Karpas-422 (cell line): ENCODE measurements around the gene SYPL1. TPM values are rescaled to one million over a fixed set of nuclear protein-coding genes. Genes with fewer than 3 reads are reported as not detected.

Experiments
- DNase-seq: peaks from one replicate; pipeline ENCODE4 v3.0.0-alpha.2; 2015
- H2AFZ ChIP-seq: fragments of 200-600 bp; sonication (generic); 2 replicates; pipeline ENCODE4 v1.6.1; 2014; ENCODE audit warnings: antibody characterized with exemption, low read length, mixed read lengths
- H3K27ac ChIP-seq: fragments of 200-600 bp; sonication (generic); 2 replicates; pipeline ENCODE4 v1.5.1; 2014; ENCODE audit warnings: mild to moderate bottlenecking, low read length, moderate library complexity
- H3K27me3 ChIP-seq: fragments of 200-600 bp; sonication (generic); 2 replicates; pipeline ENCODE4 v1.6.1; 2014; ENCODE audit warnings: low read length, mixed read lengths
- H3K36me3 ChIP-seq: fragments of 200-600 bp; sonication (generic); 2 replicates; pipeline ENCODE4 v1.6.1; 2014; ENCODE audit warnings: low read length, mixed read lengths; ENCODE audit not compliant: insufficient read depth
- H3K4me1 ChIP-seq: fragments of 200-600 bp; sonication (generic); 2 replicates; pipeline ENCODE4 v1.6.1; 2014; ENCODE audit warnings: mild to moderate bottlenecking, low read length, mixed read lengths
- H3K4me2 ChIP-seq: fragments of 200-600 bp; sonication (generic); 2 replicates; pipeline ENCODE4 v1.6.1; 2014; ENCODE audit warnings: low read length, low read depth, mild to moderate bottlenecking; ENCODE audit not compliant: poor library complexity, severe bottlenecking
- H3K4me3 ChIP-seq: fragments of 200-600 bp; sonication (generic); 2 replicates; pipeline ENCODE4 v1.5.1; 2014; ENCODE audit warnings: mild to moderate bottlenecking, antibody characterized with exemption, low read length, mixed read lengths
- H3K79me2 ChIP-seq: fragments of 200-600 bp; sonication (generic); 2 replicates; pipeline ENCODE4 v1.6.1; 2014; ENCODE audit warnings: mild to moderate bottlenecking, low read length, mixed read lengths
- H3K9ac ChIP-seq: fragments of 200-600 bp; sonication (generic); 2 replicates; pipeline ENCODE4 v1.6.0; 2014; ENCODE audit warnings: low read length
- H3K9me2 ChIP-seq: fragments of 200-600 bp; sonication (generic), shearing (Covaris generic); replicated peaks from 2 replicates; pipeline ENCODE4 v1.6.0; 2014; ENCODE audit warnings: mild to moderate bottlenecking, low read length, moderate library complexity; ENCODE audit not compliant: insufficient read depth
- H3K9me3 ChIP-seq: fragments of 300-700, 200-600 bp; sonication (generic); 2 replicates; pipeline ENCODE4 v1.6.1; 2014; ENCODE audit warnings: low read length, mixed read lengths
- H4K20me1 ChIP-seq: fragments of 200-600 bp; sonication (generic); 2 replicates; pipeline ENCODE4 v1.6.1; 2014; ENCODE audit warnings: mild to moderate bottlenecking, antibody characterized with exemption, low read length, low read depth; ENCODE audit not compliant: insufficient read depth
- total RNA-seq: library from RNA; depleted of rRNA; stranded (reverse); fragments of >200 nt; shearing (Covaris generic); gene quantifications from 2 replicates; pipeline ENCODE4 v1.2.3, GENCODE V29; 2014; ENCODE audit warnings: low replicate concordance

The SYPL1 gene
- total RNA-seq, 1 experiment from 2014 or later: 251 TPM

GRCh38 chr7:106054156-106054910 lies 57.8 kb downstream of the SYPL1 start:
- no peak overlapping the region for H2AFZ ChIP-seq
- peak overlapping the region; percentile 99 for H3K27ac ChIP-seq
- H3K79me2 ChIP-seq: no peaks in the 10 kb centered on the region
- peak overlapping the region; percentile 71 for H3K4me3 ChIP-seq
- peak overlapping the region; percentile 82 for H3K4me2 ChIP-seq
- no peaks in the 10 kb centered on the region for H4K20me1 ChIP-seq
- H3K9me3 ChIP-seq: no peaks in the 10 kb centered on the region
- H3K36me3 ChIP-seq: no peaks in the 10 kb centered on the region; the same call in 1 of the 2 replicates
- H3K4me1 ChIP-seq: peaks cover 94% of the 10 kb centered on the region
- DNase-seq: peak; percentile 78
- no peaks in the 10 kb centered on the region for H3K9me2 ChIP-seq
- peak overlapping the region; percentile 92 for H3K9ac ChIP-seq
- no peaks in the 10 kb centered on the region for H3K27me3 ChIP-seq

GRCh38 chr7:106053109-106053508 lies 59.0 kb downstream of the SYPL1 start:
- no peaks in the 10 kb centered on the region for H4K20me1 ChIP-seq
- H3K27ac ChIP-seq: peak overlapping the region; percentile 99
- DNase-seq: peak; percentile 78
- H3K4me1 ChIP-seq: peaks cover 94% of the 10 kb centered on the region
- no peak overlapping the region for H2AFZ ChIP-seq
- peak overlapping the region; percentile 71 for H3K4me3 ChIP-seq
- H3K9me3 ChIP-seq: no peaks in the 10 kb centered on the region
- H3K79me2 ChIP-seq: no peaks in the 10 kb centered on the region
- H3K4me2 ChIP-seq: peak overlapping the region; percentile 82
- no peaks in the 10 kb centered on the region; the same call in 1 of the 2 replicates for H3K36me3 ChIP-seq
- H3K9ac ChIP-seq: peak overlapping the region; percentile 92
- H3K27me3 ChIP-seq: no peaks in the 10 kb centered on the region
- no peaks in the 10 kb centered on the region for H3K9me2 ChIP-seq

- Histone ChIP-seq H3K27ac (peak overlapping the region; percentile 99), H4K20me1 (no peaks in the 10 kb centered on the region), H3K9me3 (no peaks in the 10 kb centered on the region), H3K4me1 (peaks cover 95% of the 10 kb centered on the region), H3K9me2 (no peaks in the 10 kb centered on the region), H3K27me3 (no peaks in the 10 kb centered on the region), H3K79me2 (no peaks in the 10 kb centered on the region), H3K9ac (peak overlapping the region; percentile 92), H2AFZ (no peak overlapping the region), H3K4me3 (peak overlapping the region; percentile 71), H3K4me2 (peak overlapping the region; percentile 82), H3K36me3 (no peaks in the 10 kb centered on the region; the same call in 1 of the 2 replicates)
- peak; percentile 91 for DNase-seq
Measured at GRCh38 chr7:106052681-106053080, 59.4 kb downstream of the SYPL1 start.

GRCh38 chr7:106050746-106051117 lies 61.4 kb downstream of the SYPL1 start:
- Histone ChIP-seq H2AFZ (no peak overlapping the region), H3K27me3 (no peaks in the 10 kb centered on the region), H3K9me2 (no peaks in the 10 kb centered on the region), H3K9ac (peak overlapping the region; percentile 92), H3K4me2 (peak overlapping the region; percentile 82), H3K27ac (peak overlapping the region; percentile 99), H3K4me3 (peak overlapping the region; percentile 71), H4K20me1 (no peaks in the 10 kb centered on the region), H3K9me3 (no peaks in the 10 kb centered on the region), H3K4me1 (peaks cover 90% of the 10 kb centered on the region), H3K36me3 (no peaks in the 10 kb centered on the region; the same call in 1 of the 2 replicates), H3K79me2 (no peaks in the 10 kb centered on the region)
- peak; percentile 81 for DNase-seq

- Histone ChIP-seq H3K27me3 (no peaks in the 10 kb centered on the region), H3K4me1 (peaks cover 85% of the 10 kb centered on the region), H3K9me3 (no peaks in the 10 kb centered on the region), H4K20me1 (no peaks in the 10 kb centered on the region), H3K27ac (peak overlapping the region; percentile 99), H3K9me2 (no peaks in the 10 kb centered on the region), H3K9ac (peak overlapping the region; percentile 92), H3K79me2 (no peaks in the 10 kb centered on the region), H3K4me3 (peak overlapping the region; percentile 71), H2AFZ (no peak overlapping the region), H3K36me3 (no peaks in the 10 kb centered on the region; the same call in 1 of the 2 replicates), H3K4me2 (peak overlapping the region; percentile 82)
- peak; percentile 79 for DNase-seq
Measured at GRCh38 chr7:106050002-106050745, 61.9 kb downstream of the SYPL1 start.

DNA sequence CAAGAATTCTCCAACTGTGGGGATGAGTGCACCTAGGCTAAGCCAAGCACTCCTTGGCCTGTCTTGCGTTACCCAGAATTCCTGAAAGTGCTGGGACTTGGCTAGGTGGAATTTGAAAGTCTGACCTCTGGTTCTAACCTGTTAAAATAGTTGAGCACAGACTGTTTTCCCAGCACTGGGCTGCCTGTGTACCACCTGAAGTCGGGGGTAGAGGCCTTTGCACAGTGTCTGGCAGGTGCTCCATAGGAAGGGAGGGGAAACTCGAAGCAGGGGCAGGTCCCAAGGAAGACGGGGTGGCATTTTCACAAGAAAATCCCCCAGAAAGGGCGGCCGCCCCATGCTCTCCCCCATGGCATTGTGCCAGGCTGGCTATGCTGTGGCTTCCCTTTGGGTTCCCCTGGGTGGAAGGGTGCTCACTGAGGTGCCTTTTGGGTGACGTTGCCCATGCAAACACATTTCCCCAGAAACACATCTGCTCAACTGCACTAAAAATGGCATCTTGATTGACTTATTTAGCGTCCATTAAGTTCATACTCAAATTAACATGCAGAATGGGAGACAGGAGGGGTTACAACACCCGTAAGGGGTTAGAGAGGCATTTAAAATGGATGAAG lies 62.9 kb downstream of the SYPL1 start:
- Histone ChIP-seq H2AFZ (no peak overlapping the region), H3K9ac (peak overlapping the region; percentile 92), H3K79me2 (no peaks in the 10 kb centered on the region), H3K4me1 (peaks cover 78% of the 10 kb centered on the region), H3K9me2 (no peaks in the 10 kb centered on the region), H3K4me3 (peak overlapping the region; percentile 42), H3K27ac (peak overlapping the region; percentile 99), H3K27me3 (no peaks in the 10 kb centered on the region), H4K20me1 (no peaks in the 10 kb centered on the region), H3K36me3 (no peaks in the 10 kb centered on the region; the same call in 1 of the 2 replicates), H3K4me2 (peak overlapping the region; percentile 82), H3K9me3 (no peaks in the 10 kb centered on the region)
- peak; percentile 99 for DNase-seq

GRCh38 chr7:106048706-106049020 lies 63.4 kb downstream of the SYPL1 start:
- H2AFZ ChIP-seq: no peak overlapping the region
- peak overlapping the region; percentile 42 for H3K4me3 ChIP-seq
- no peaks in the 10 kb centered on the region for H3K9me2 ChIP-seq
- H4K20me1 ChIP-seq: no peaks in the 10 kb centered on the region
- H3K4me2 ChIP-seq: peak overlapping the region; percentile 82
- no peaks in the 10 kb centered on the region for H3K9me3 ChIP-seq
- no peaks in the 10 kb centered on the region for H3K79me2 ChIP-seq
- DNase-seq: peak; percentile 84
- peak overlapping the region; percentile 99 for H3K27ac ChIP-seq
- no peaks in the 10 kb centered on the region for H3K27me3 ChIP-seq
- no peaks in the 10 kb centered on the region for H3K36me3 ChIP-seq
- H3K9ac ChIP-seq: peak overlapping the region; percentile 85
- peaks cover 78% of the 10 kb centered on the region for H3K4me1 ChIP-seq
